PC-3 (cell line): ENCODE results near the gene HSFX4. TPM values are rescaled to one million over a fixed set of nuclear protein-coding genes. Genes with fewer than 3 reads are reported as not detected.

Experiments
- ATAC-seq: fragments of 200-7000 bp; cut with Tn5 transposase; 2 replicates; pipeline ENCODE4 v1.9.1; 2020; ENCODE audit warnings: mild to moderate bottlenecking, moderate library complexity
- BruUV-seq: library from RNA; stranded (reverse); fragments of 400-500 nt; replicated peaks from 2 replicates; lab custom pipeline; 2021; lab: Mats Ljungman, UMichigan
- CTCF ChIA-PET: fragments of 300-600 bp; sonication (Branson Sonifier 250); formaldehyde crosslinking; loops from one replicate; lab custom pipeline; 2022; ENCODE audit warnings: antibody characterized with exemption; lab: Charles Lee
- POLR2A ChIA-PET: fragments of 300-600 bp; sonication (Branson Sonifier 250); formaldehyde crosslinking; loops from one replicate; lab custom pipeline; 2022; ENCODE audit warnings: antibody characterized with exemption; ENCODE audit not compliant: unreplicated experiment; lab: Charles Lee
- DNase-seq: peaks from one replicate; pipeline ENCODE4 v3.0.0-alpha.2; 2015
- H2AFZ ChIP-seq: fragments of 300-600 bp; sonication (generic); 2 replicates; pipeline ENCODE4 v1.6.0; 2016; ENCODE audit warnings: antibody characterized with exemption, low read length
- H3F3A ChIP-seq: fragments of 300-600 bp; sonication (generic); one replicate; pipeline ENCODE4 v1.6.0; 2017; ENCODE audit warnings: antibody characterized with exemption, low read length, control low read depth, mild to moderate bottlenecking; ENCODE audit not compliant: unreplicated experiment
- H3K27ac ChIP-seq: fragments of 300-600 bp; sonication (generic); 2 replicates; pipeline ENCODE4 v1.5.1; 2016; ENCODE audit warnings: mild to moderate bottlenecking, low read length
- H3K27me3 ChIP-seq: fragments of 300-600 bp; sonication (generic); 2 replicates; pipeline ENCODE4 v1.6.1; 2016; ENCODE audit warnings: low read length, mixed read lengths
- H3K36me3 ChIP-seq: fragments of 300-600 bp; sonication (generic); 2 replicates; pipeline ENCODE4 v1.6.1; 2016; ENCODE audit warnings: low read depth, mixed run types, low read length, mixed read lengths
- H3K4me1 ChIP-seq: fragments of 300-600 bp; sonication (generic); 2 replicates; pipeline ENCODE4 v1.5.1; 2016; ENCODE audit warnings: low read length; ENCODE audit not compliant: insufficient read depth
- H3K4me2 ChIP-seq: fragments of 300-600 bp; sonication (generic); 2 replicates; pipeline ENCODE4 v1.6.0; 2016; ENCODE audit warnings: low read length
- H3K4me3 ChIP-seq: fragments of 300-600 bp; sonication (generic); 2 replicates; pipeline ENCODE4 v1.5.1; 2016; ENCODE audit warnings: mild to moderate bottlenecking, low read length, mixed read lengths
- H3K79me2 ChIP-seq: fragments of 300-600 bp; sonication (generic); 2 replicates; pipeline ENCODE4 v1.6.1; 2017; ENCODE audit warnings: low read length, mixed read lengths
- H3K9ac ChIP-seq: fragments of 300-600 bp; sonication (generic); 2 replicates; pipeline ENCODE4 v1.6.0; 2016; ENCODE audit warnings: mild to moderate bottlenecking, low read length
- H3K9me2 ChIP-seq: fragments of 300-600 bp; sonication (generic); replicated peaks from 2 replicates; pipeline ENCODE4 v1.6.1; 2016; ENCODE audit warnings: mixed run types, low read length, mixed read lengths
- H3K9me3 ChIP-seq: fragments of 300-600 bp; sonication (generic); 2 replicates; pipeline ENCODE4 v1.6.1; 2016; ENCODE audit warnings: low read length, mixed read lengths
- H4K20me1 ChIP-seq: fragments of 300-600 bp; sonication (generic); 2 replicates; pipeline ENCODE4 v1.6.1; 2016; ENCODE audit warnings: low read length, mixed read lengths
- CTCF ChIP-seq: fragments of 300-600 bp; sonication (generic); conservative IDR thresholded peaks from 2 replicates; pipeline ENCODE4 v1.5.1; 2017; ENCODE audit warnings: antibody characterized with exemption, low read depth, mild to moderate bottlenecking, low read length
- EZH2 ChIP-seq: fragments of 300-600 bp; sonication (generic); IDR thresholded peaks from one replicate; pipeline ENCODE4 v1.6.1; 2017; ENCODE audit warnings: antibody characterized with exemption, mild to moderate bottlenecking, low read length; ENCODE audit not compliant: unreplicated experiment
- EZH2phosphoT487 ChIP-seq: fragments of 300-600 bp; sonication (generic); IDR thresholded peaks from 2 replicates; pipeline ENCODE4 v1.6.1; 2018; ENCODE audit warnings: mild to moderate bottlenecking, antibody characterized with exemption, low read length, borderline replicate concordance
- intact Hi-C: fragments of 100-400 bp; cut with micrococcal nuclease; formaldehyde crosslinking; loops from 2 replicates; pipeline ENCODE4 v1.9.0; 2023
- total RNA-seq: library from RNA; depleted of rRNA; stranded (reverse); fragments of >200 nt; gene quantifications from 2 replicates; pipeline ENCODE4 v1.2.3, GENCODE V29; 2014

The HSFX4 gene
- total RNA-seq, 1 experiment from 2014 or later: not detected

- no peaks in the 10 kb centered on the region for H3F3A ChIP-seq
- TSS peak; percentile 63 for BruUV-seq
- H3K27me3 ChIP-seq: no peaks in the 10 kb centered on the region
- peak overlapping the region; percentile 99 for H3K4me2 ChIP-seq
- peak overlapping the region; percentile 75 for H2AFZ ChIP-seq
- H3K9me3 ChIP-seq: no peaks in the 10 kb centered on the region
- no peak for TF ChIP-seq EZH2
- no peak for TF ChIP-seq CTCF
- no peak for TF ChIP-seq EZH2phosphoT487
- POLR2A ChIA-PET: interaction anchor here (2.4 kb wide), 1 partner anchor 398 kb away, joined by 32 read pairs; the partner anchor contains the start of gene EOLA1
- intact Hi-C loops: no loop called here
- ATAC-seq: no peak
- peak overlapping the region; percentile 99 for H3K9ac ChIP-seq
- H3K4me1 ChIP-seq: peaks cover 4% of the 10 kb centered on the region; the same call in 1 of the 2 replicates
- H3K9me2 ChIP-seq: no peaks in the 10 kb centered on the region
- peak overlapping the region; percentile 90 for H3K4me3 ChIP-seq
- peak overlapping the region; percentile 95 for H3K27ac ChIP-seq
- no peaks in the 10 kb centered on the region for H3K36me3 ChIP-seq
- CTCF ChIA-PET: interaction anchor here (0.6 to 1.0 kb wide), 6 partner anchors 113 to 756 kb away, joined by 3 to 11 read pairs (median 4); partner anchors contain the start of gene MTMR1
- DNase-seq: no peak
- H4K20me1 ChIP-seq: no peaks in the 10 kb centered on the region
- H3K79me2 ChIP-seq: peaks cover 12% of the 10 kb centered on the region
Observed at GRCh38 chrX:149937871-149938426, 8.6 kb downstream of the HSFX4 start.

GRCh38 chrX:149938427-149938880 is 9.1 kb downstream of the HSFX4 start, which contains the start of gene EOLA2:
Gene EOLA2 (minus strand): TSS chrX:149938491. CDS start chrX:149933874, 4,617 bp downstream.
- Histone ChIP-seq H2AFZ (peak within 1 kb of the TSS; percentile 75), H4K20me1 (no peaks in the 10 kb centered on the region), H3F3A (no peaks in the 10 kb centered on the region), H3K9me2 (no peaks in the 10 kb centered on the region), H3K79me2 (peaks cover 12% of the 10 kb centered on the region), H3K36me3 (no peaks in the 10 kb centered on the region), H3K4me2 (peak within 1 kb of the TSS; percentile 99), H3K4me3 (peak within 1 kb of the TSS; percentile 90), H3K27ac (peak within 1 kb of the TSS; percentile 95), H3K9ac (peak within 1 kb of the TSS; percentile 99), H3K4me1 (peaks cover 4% of the 10 kb centered on the region; the same call in 1 of the 2 replicates), H3K9me3 (no peaks in the 10 kb centered on the region), H3K27me3 (no peaks in the 10 kb centered on the region)
- POLR2A ChIA-PET: interaction anchor here (1.2 to 2.4 kb wide), 2 partner anchors 61 to 398 kb away, joined by 14 to 32 read pairs; partner anchors contain the start of gene EOLA1
- DNase-seq: peak; percentile 98
- peak; percentile 68 for ATAC-seq
- no TSS peak for BruUV-seq
- intact Hi-C loops: no loop called here
- no peak for TF ChIP-seq EZH2phosphoT487
- peak; percentile 56 for TF ChIP-seq CTCF
- CTCF ChIA-PET: interaction anchor here (0.6 to 1.1 kb wide), 8 partner anchors 61 to 756 kb away, joined by 3 to 11 read pairs (median 4); partner anchors contain the start of gene MTMR1
